ENCODE data around the gene TOP2A. TPM values are rescaled to one million over a fixed set of nuclear protein-coding genes. Genes with fewer than 3 reads are reported as not detected.

The TOP2A gene
- total RNA-seq, 8 experiments from 2014 or later: 0.36 to 222 (median 9.0) TPM

- Histone ChIP-seq H3K4me1 (replicated peaks in 1 of 2) (no peaks in the 10 kb centered on the region), H3K27ac (no peak overlapping the region), H3K4me3 (no peak overlapping the region)
- ATAC-seq (replicated peaks in 6 of 8): peak in 3 of 8 experiments; percentile 55 to 83 (median 69)
- 20 to 90% (median 74%) methylated on average over 1 to 6 of the region's 6 CpGs for WGBS, 10 experiments
- in situ Hi-C loops (cut with MboI; ENCODE audit: low pct_unique_long_range_greater_than_20kb in 2 of 9, low sequenced_read_pairs in 9 of 9, unreplicated experiment in 9 of 9): loop anchor here in 1 of 9 experiments (25.0 kb wide), 1 partner anchor 104 kb away; no protein-coding TSS in a partner anchor
These were observed 16.1 kb upstream of the TOP2A start for GRCh38 chr17:40433551-40434415.

- Histone ChIP-seq H3K4me1 (replicated peaks in 1 of 2) (no peaks in the 10 kb centered on the region), H3K27ac (no peak overlapping the region), H3K4me3 (no peak overlapping the region)
- 20 to 100% (median 60%) methylated on average over 1 to 2 of the region's 2 CpGs; no CpG with 5 or more reads in 5 of the 10 experiments for WGBS, 10 experiments
- in situ Hi-C loops (cut with MboI; ENCODE audit: low pct_unique_long_range_greater_than_20kb in 2 of 9, low sequenced_read_pairs in 9 of 9, unreplicated experiment in 9 of 9): loop anchor here in 1 of 9 experiments (25.0 kb wide), 1 partner anchor 104 kb away; no protein-coding TSS in a partner anchor
- ATAC-seq (replicated peaks in 6 of 8): peak in 4 of 8 experiments; percentile 18 to 87 (median 58)
These were observed 15.3 kb upstream of the TOP2A start for GRCh38 chr17:40432864-40433528.

- 100% methylated on average over 1 of the region's 3 CpGs; no CpG with 5 or more reads in 9 of the 10 experiments for WGBS, 10 experiments
These were observed 13.5 kb upstream of the TOP2A start for GRCh38 chr17:40431231-40431602.

GRCh38 chr17:40430272-40431230 is 12.9 kb upstream of the TOP2A start:
- no peak overlapping the region for H3K27ac ChIP-seq
- 20 to 83% (median 74%) methylated on average over 1 to 5 of the region's 10 CpGs; no CpG with 5 or more reads in 3 of the 10 experiments for WGBS, 10 experiments
- no peaks in the 10 kb centered on the region for H3K4me1 ChIP-seq (replicated peaks in 1 of 2)
- no peak for ATAC-seq (replicated peaks in 6 of 8)
- H3K4me3 ChIP-seq: no peak overlapping the region
- in situ Hi-C loops (cut with MboI; ENCODE audit: low pct_unique_long_range_greater_than_20kb in 2 of 9, low sequenced_read_pairs in 9 of 9, unreplicated experiment in 9 of 9): loop anchor here in 1 of 9 experiments (25.0 kb wide), 1 partner anchor 107 kb away; no protein-coding TSS in a partner anchor

More at GRCh38 chr17:40431231-40431602, 13.5 kb upstream of the TOP2A start:
- H3K27ac ChIP-seq: no peak overlapping the region
- no peaks in the 10 kb centered on the region for H3K4me1 ChIP-seq (replicated peaks in 1 of 2)
- in situ Hi-C loops (cut with MboI; ENCODE audit: low pct_unique_long_range_greater_than_20kb in 2 of 9, low sequenced_read_pairs in 9 of 9, unreplicated experiment in 9 of 9): loop anchor here in 1 of 9 experiments (25.0 kb wide), 1 partner anchor 106 kb away; no protein-coding TSS in a partner anchor
- no peak for ATAC-seq (replicated peaks in 6 of 8)
- H3K4me3 ChIP-seq: no peak overlapping the region

- H3K4me1 ChIP-seq (replicated peaks in 1 of 2): no peaks in the 10 kb centered on the region
- H3K27ac ChIP-seq: no peak overlapping the region
- in situ Hi-C loops (cut with MboI; ENCODE audit: low pct_unique_long_range_greater_than_20kb in 2 of 9, low sequenced_read_pairs in 9 of 9, unreplicated experiment in 9 of 9): loop anchor here in 1 of 9 experiments (25.0 kb wide), 1 partner anchor 110 kb away; no protein-coding TSS in a partner anchor
- no peak for ATAC-seq (replicated peaks in 6 of 8)
- H3K4me3 ChIP-seq: no peak overlapping the region
These were observed 9.4 kb upstream of the TOP2A start for GRCh38 chr17:40427002-40427491.

GRCh38 chr17:40425741-40426140 is 8.0 kb upstream of the TOP2A start:
- Histone ChIP-seq H3K4me1 (replicated peaks in 1 of 2) (no peaks in the 10 kb centered on the region), H3K27ac (no peak overlapping the region), H3K4me3 (no peak overlapping the region)
- in situ Hi-C loops (cut with MboI; ENCODE audit: low pct_unique_long_range_greater_than_20kb in 2 of 9, low sequenced_read_pairs in 9 of 9, unreplicated experiment in 9 of 9): loop anchor here in 1 of 9 experiments (25.0 kb wide), 1 partner anchor 112 kb away; no protein-coding TSS in a partner anchor
- WGBS, 10 experiments: 52 to 100% (median 80%) methylated on average over 1 to 3 of the region's 4 CpGs; no CpG with 5 or more reads in 7 of the 10 experiments
- no peak for ATAC-seq (replicated peaks in 6 of 8)

- in situ Hi-C loops (cut with MboI; ENCODE audit: low pct_unique_long_range_greater_than_20kb in 2 of 9, low sequenced_read_pairs in 9 of 9, unreplicated experiment in 9 of 9): no loop called here
- Histone ChIP-seq H3K4me1 (replicated peaks in 1 of 2) (peaks cover 0 to 3% of the 10 kb centered on the region in 2 donors), H3K27ac (no peak overlapping the region), H3K4me3 (no peak overlapping the region)
- ATAC-seq (replicated peaks in 6 of 8): peak in 4 of 8 experiments; percentile 30 to 79 (median 75)
- 25 to 100% (median 60%) methylated on average over 1 to 3 of the region's 3 CpGs; no CpG with 5 or more reads in 1 of the 10 experiments for WGBS, 10 experiments
These were observed 5.4 kb upstream of the TOP2A start for GRCh38 chr17:40422990-40423633.

GRCh38 chr17:40419559-40420331 is 2.0 kb upstream of the TOP2A start:
- H3K4me1 ChIP-seq (replicated peaks in 1 of 2): peaks cover 3% of the 10 kb centered on the region in 2 donors
- no peak overlapping the region for H3K27ac ChIP-seq
- H3K4me3 ChIP-seq: no peak overlapping the region
- ATAC-seq (replicated peaks in 6 of 8): no peak
- in situ Hi-C loops (cut with MboI; ENCODE audit: low pct_unique_long_range_greater_than_20kb in 2 of 9, low sequenced_read_pairs in 9 of 9, unreplicated experiment in 9 of 9): no loop called here
- WGBS, 10 experiments: 20 to 80% (median 72%) methylated on average over 1 to 6 of the region's 11 CpGs; no CpG with 5 or more reads in 1 of the 10 experiments

GRCh38 chr17:40418428-40418706 is 671 bp upstream of the TOP2A start:
- Histone ChIP-seq H3K4me3 (peak overlapping the region; percentile 34 to 66 (median 43)), H3K27ac (no peak overlapping the region), H3K4me1 (replicated peaks in 1 of 2) (peaks cover 3% of the 10 kb centered on the region in 2 donors)
- WGBS, 10 experiments: 8 to 100% (median 52%) methylated on average over 2 to 15 of the region's 16 CpGs; no CpG with 5 or more reads in 3 of the 10 experiments
- ATAC-seq (replicated peaks in 6 of 8): no peak
- in situ Hi-C loops (cut with MboI; ENCODE audit: low pct_unique_long_range_greater_than_20kb in 2 of 9, low sequenced_read_pairs in 9 of 9, unreplicated experiment in 9 of 9): no loop called here

GRCh38 chr17:40417258-40417608 is 463 bp downstream of the TOP2A start:
- 0 to 7% (median 0%) methylated on average over 1 to 15 of the region's 21 CpGs; no CpG with 5 or more reads in 1 of the 10 experiments for WGBS, 10 experiments
- in situ Hi-C loops (cut with MboI; ENCODE audit: low pct_unique_long_range_greater_than_20kb in 2 of 9, low sequenced_read_pairs in 9 of 9, unreplicated experiment in 9 of 9): no loop called here
- peak; percentile 1 to 21 (median 2) for ATAC-seq (replicated peaks in 6 of 8)
- Histone ChIP-seq H3K27ac (peak overlapping the region in 1 of 2 donors; percentile 54), H3K4me3 (peak overlapping the region; percentile 54 to 66 (median 64)), H3K4me1 (replicated peaks in 1 of 2) (peaks cover 3% of the 10 kb centered on the region in 2 donors)

GRCh38 chr17:40416671-40417070 is 1.0 kb downstream of the TOP2A start:
- Histone ChIP-seq H3K4me1 (replicated peaks in 1 of 2) (peaks cover 3% of the 10 kb centered on the region in 2 donors), H3K27ac (no peak overlapping the region), H3K4me3 (peak overlapping the region in 4 of 5 donors; percentile 54 to 66 (median 62))
- in situ Hi-C loops (cut with MboI; ENCODE audit: low pct_unique_long_range_greater_than_20kb in 2 of 9, low sequenced_read_pairs in 9 of 9, unreplicated experiment in 9 of 9): no loop called here
- WGBS, 10 experiments: 15 to 100% (median 30%) methylated on average over 1 to 3 of the region's 3 CpGs; no CpG with 5 or more reads in 1 of the 10 experiments
- ATAC-seq (replicated peaks in 6 of 8): no peak

Measured in motor neuron (in vitro differentiated cells).